Right lobe of liver (tissue), 6 donors: ENCODE data around the gene ADAMTS3. TPM values are rescaled to one million over a fixed set of nuclear protein-coding genes. Genes with fewer than 3 reads are reported as not detected.

Source experiments
- ATAC-seq, 4 donors: fragments of 200-7000 bp; cut with Tn5 transposase; one replicate each; pipeline ENCODE4 v1.9.1; 2020; ENCODE audit warnings: mild to moderate bottlenecking in 4 of 4, moderate library complexity in 4 of 4
- DNase-seq, 3 donors: peaks; one replicate each; pipeline ENCODE4 v3.0.0-alpha.2; 2020
- H3K27ac ChIP-seq, 3 donors: fragments of 200-600 bp; one replicate each; pipeline ENCODE4 v1.8.0; 2022
- H3K27me3 ChIP-seq, 2 donors: fragments of 200-600 bp; one replicate each; pipeline ENCODE4 v1.8.0; 2022
- H3K36me3 ChIP-seq, 4 donors: fragments of 200-600 bp; sonication (generic) in 1 of 4; one replicate each; pipeline versions ENCODE4 v1.5.1 to v1.8.0; 2017 to 2022; ENCODE audit warnings: control low read depth in 1 of 4
- H3K4me1 ChIP-seq, 4 donors: fragments of 200-600 bp; sonication (generic) in 1 of 4; one replicate each; pipeline versions ENCODE4 v1.5.1 to v1.8.0; 2017 to 2022; ENCODE audit warnings: control low read depth in 1 of 4
- H3K4me3 ChIP-seq, 3 donors: fragments of 200-600 bp; one replicate each; pipeline ENCODE4 v1.8.0; 2022
- H3K9me3 ChIP-seq, 4 donors: fragments of 200-600 bp; sonication (generic) in 1 of 4; one replicate each; pipeline versions ENCODE4 v1.5.1 to v1.8.0; 2017 to 2022; ENCODE audit warnings: control low read depth in 1 of 4
- POLR2A ChIP-seq: fragments of 450-650 bp; IDR thresholded peaks from one replicate; pipeline ENCODE4 v1.6.1; 2017; ENCODE audit warnings: antibody characterized with exemption, mild to moderate bottlenecking
- WGBS: methylation state at CpG from one replicate; pipeline ENCODE4 v1.1.6; 2018; ENCODE audit warnings: low coverage, low lambda C conversion rate; ENCODE audit not compliant: insufficient coverage; ENCODE audit errors: missing lambda C conversion rate; 5-methylcytosine and 5-hydroxymethylcytosine counted together
- intact Hi-C, 2 donors: fragments of 100-400 bp; cut with DNase I; formaldehyde crosslinking; loops; one replicate each; pipeline versions ENCODE4 v1.11.2 to v1.14.1; 2022
- total RNA-seq, 6 experiments: library from RNA; depleted of rRNA in 2 of 6; stranded (reverse); fragments of >200 nt in 2 of 6; fragmentation: NEBNext Ultra II Directional in 3 of 6; extraction: Animal tissue kit (Norgen Biotek cat#: 25700) in 3 of 6; gene quantifications; one replicate each; pipeline versions ENCODE4 v1.1.0 to v1.2.4, GENCODE V29; 2016 to 2023
- TF ChIP-seq, protein P1 (sequence below), 4 donors: fragments of 200-600 bp in 3 of 4; fragments of 450-650 bp in 1 of 4; IDR thresholded peaks; one replicate each; pipeline versions ENCODE4 v1.5.1 to v1.8.0; 2016 to 2022; ENCODE audit warnings: antibody characterized with exemption in 4 of 4, mild to moderate bottlenecking in 2 of 4
- donor health status: DM: no; HTN: yes; CAD: no.
- donor health status: DM: no; HTN: no; CAD: no.
- donor health status: DM: no; HTN: no; CAD: no.
- donor health status: DM: no; HTN: yes; CAD: no.
- donor health status: DM: no; HTN: yes; CAD: no.

The ADAMTS3 gene
- total RNA-seq, 6 experiments from 2014 or later, result 0.12 to 0.64 (median 0.42) TPM

GRCh38 chr4:72484981-72485380 is 84.0 kb downstream of the ADAMTS3 start:
- no peaks in the 10 kb centered on the region for H3K27me3 ChIP-seq
- no peaks in the 10 kb centered on the region for H3K36me3 ChIP-seq
- DNase-seq (no peak), ATAC-seq (no peak)
- no peaks in the 10 kb centered on the region for H3K4me1 ChIP-seq
- intact Hi-C loops, result no loop called here
- no peak overlapping the region for H3K4me3 ChIP-seq
- no peak for TF ChIP-seq POLR2A
- TF ChIP-seq, protein P1, sequence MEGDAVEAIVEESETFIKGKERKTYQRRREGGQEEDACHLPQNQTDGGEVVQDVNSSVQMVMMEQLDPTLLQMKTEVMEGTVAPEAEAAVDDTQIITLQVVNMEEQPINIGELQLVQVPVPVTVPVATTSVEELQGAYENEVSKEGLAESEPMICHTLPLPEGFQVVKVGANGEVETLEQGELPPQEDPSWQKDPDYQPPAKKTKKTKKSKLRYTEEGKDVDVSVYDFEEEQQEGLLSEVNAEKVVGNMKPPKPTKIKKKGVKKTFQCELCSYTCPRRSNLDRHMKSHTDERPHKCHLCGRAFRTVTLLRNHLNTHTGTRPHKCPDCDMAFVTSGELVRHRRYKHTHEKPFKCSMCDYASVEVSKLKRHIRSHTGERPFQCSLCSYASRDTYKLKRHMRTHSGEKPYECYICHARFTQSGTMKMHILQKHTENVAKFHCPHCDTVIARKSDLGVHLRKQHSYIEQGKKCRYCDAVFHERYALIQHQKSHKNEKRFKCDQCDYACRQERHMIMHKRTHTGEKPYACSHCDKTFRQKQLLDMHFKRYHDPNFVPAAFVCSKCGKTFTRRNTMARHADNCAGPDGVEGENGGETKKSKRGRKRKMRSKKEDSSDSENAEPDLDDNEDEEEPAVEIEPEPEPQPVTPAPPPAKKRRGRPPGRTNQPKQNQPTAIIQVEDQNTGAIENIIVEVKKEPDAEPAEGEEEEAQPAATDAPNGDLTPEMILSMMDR (IDR thresholded peaks at IDR 0.05), result no peak
- 58% methylated on average over 1 of the region's 1 CpG for WGBS
- no peaks in the 10 kb centered on the region for H3K9me3 ChIP-seq
- H3K27ac ChIP-seq, result no peak overlapping the region

- H3K9me3 ChIP-seq, result no peaks in the 10 kb centered on the region
- no peak for TF ChIP-seq POLR2A
- TF ChIP-seq, protein P1 (IDR thresholded peaks at IDR 0.05), result no peak
- H3K4me1 ChIP-seq, result no peaks in the 10 kb centered on the region
- intact Hi-C loops, result no loop called here
- no peak for DNase-seq
- ATAC-seq, result no peak
- no peaks in the 10 kb centered on the region for H3K36me3 ChIP-seq
- no peaks in the 10 kb centered on the region for H3K27me3 ChIP-seq
- H3K4me3 ChIP-seq, result no peak overlapping the region
- 88% methylated on average over 1 of the region's 1 CpG for WGBS
- H3K27ac ChIP-seq, result no peak overlapping the region
Measured at GRCh38 chr4:72473434-72473900, 95.6 kb downstream of the ADAMTS3 start.

- 53% methylated on average over 2 of the region's 2 CpGs for WGBS
- no peak for ATAC-seq
- no peak for DNase-seq
- TF ChIP-seq, protein P1 (IDR thresholded peaks at IDR 0.05), result no peak
- no peak for TF ChIP-seq POLR2A
- H3K9me3 ChIP-seq, result no peaks in the 10 kb centered on the region
- H3K36me3 ChIP-seq, result no peaks in the 10 kb centered on the region
- H3K4me3 ChIP-seq, result no peak overlapping the region
- H3K27me3 ChIP-seq, result no peaks in the 10 kb centered on the region
- intact Hi-C loops, result no loop called here
- H3K4me1 ChIP-seq, result no peaks in the 10 kb centered on the region
- no peak overlapping the region for H3K27ac ChIP-seq
Measured at GRCh38 chr4:72471816-72472215, 97.2 kb downstream of the ADAMTS3 start.

DNA sequence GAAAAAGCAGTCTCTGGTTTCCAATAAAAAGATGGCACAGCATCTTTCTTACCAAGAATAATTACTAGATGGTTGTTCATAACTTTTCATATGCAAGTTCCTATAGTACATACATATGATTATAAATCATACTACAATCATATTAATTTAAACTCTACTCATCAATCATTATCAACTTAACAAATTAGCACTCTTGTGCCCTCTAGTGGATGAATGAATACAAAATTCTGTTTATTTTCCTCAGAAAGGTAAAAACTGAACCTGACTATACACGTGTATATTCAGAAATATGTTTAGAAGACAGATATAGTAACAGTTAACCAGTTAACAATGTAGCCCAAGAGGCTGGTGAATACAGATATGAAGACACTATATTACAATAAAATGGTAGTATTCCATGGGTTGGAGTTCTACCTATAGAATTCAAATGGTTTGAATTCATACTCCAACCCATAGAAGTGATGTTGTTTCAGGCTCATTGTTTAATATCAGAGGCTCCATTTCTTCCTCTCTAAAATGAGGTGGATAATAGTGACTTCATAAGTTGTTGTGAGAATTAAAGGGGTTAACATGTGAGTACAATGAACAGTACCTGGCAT is 100.0 kb downstream of the ADAMTS3 start:
- Histone ChIP-seq H3K27me3 (no peaks in the 10 kb centered on the region), H3K36me3 (no peaks in the 10 kb centered on the region), H3K27ac (no peak overlapping the region), H3K4me1 (no peaks in the 10 kb centered on the region), H3K9me3 (no peaks in the 10 kb centered on the region), H3K4me3 (no peak overlapping the region)
- intact Hi-C loops, result no loop called here
- TF ChIP-seq, protein P1 (IDR thresholded peaks at IDR 0.05), result peak; percentile 29 to 66 (median 64)
- no peak for TF ChIP-seq POLR2A
- ATAC-seq (peak in 1 of 4 donors; percentile 30), DNase-seq (no peak)
- 0% methylated on average over 1 of the region's 1 CpG for WGBS

- DNase-seq (no peak), ATAC-seq (no peak)
- Histone ChIP-seq H3K9me3 (no peaks in the 10 kb centered on the region), H3K27ac (no peak overlapping the region), H3K27me3 (no peaks in the 10 kb centered on the region), H3K4me1 (no peaks in the 10 kb centered on the region), H3K4me3 (no peak overlapping the region), H3K36me3 (no peaks in the 10 kb centered on the region)
- intact Hi-C loops, result no loop called here
- TF ChIP-seq, protein P1 (IDR thresholded peaks at IDR 0.05), result no peak
- no peak for TF ChIP-seq POLR2A
Measured at GRCh38 chr4:72467633-72468032, 101.4 kb downstream of the ADAMTS3 start.
